Mammary epithelial cell (primary cell): ENCODE results near the gene HOXA3.

ENCODE experiments used
- EZH2 ChIP-seq: IDR thresholded peaks from 2 replicates; pipeline ENCODE4 v1.6.1; 2012; ENCODE audit warnings: low read length, inconsistent platforms, borderline replicate concordance
- TF ChIP-seq, protein P1 (sequence below), 2 donors: IDR thresholded peaks in 1 of 2; conservative IDR thresholded peaks in 1 of 2; 2 replicates each; pipeline ENCODE4 v1.5.1; 2011 to 2012; ENCODE audit warnings: inconsistent platforms in 2 of 2, low read length in 2 of 2, mild to moderate bottlenecking in 2 of 2, control low read depth in 1 of 2, low read depth in 1 of 2; ENCODE audit not compliant: insufficient read depth in 1 of 2; ENCODE audit errors: extremely low read depth in 1 of 2

DNA sequence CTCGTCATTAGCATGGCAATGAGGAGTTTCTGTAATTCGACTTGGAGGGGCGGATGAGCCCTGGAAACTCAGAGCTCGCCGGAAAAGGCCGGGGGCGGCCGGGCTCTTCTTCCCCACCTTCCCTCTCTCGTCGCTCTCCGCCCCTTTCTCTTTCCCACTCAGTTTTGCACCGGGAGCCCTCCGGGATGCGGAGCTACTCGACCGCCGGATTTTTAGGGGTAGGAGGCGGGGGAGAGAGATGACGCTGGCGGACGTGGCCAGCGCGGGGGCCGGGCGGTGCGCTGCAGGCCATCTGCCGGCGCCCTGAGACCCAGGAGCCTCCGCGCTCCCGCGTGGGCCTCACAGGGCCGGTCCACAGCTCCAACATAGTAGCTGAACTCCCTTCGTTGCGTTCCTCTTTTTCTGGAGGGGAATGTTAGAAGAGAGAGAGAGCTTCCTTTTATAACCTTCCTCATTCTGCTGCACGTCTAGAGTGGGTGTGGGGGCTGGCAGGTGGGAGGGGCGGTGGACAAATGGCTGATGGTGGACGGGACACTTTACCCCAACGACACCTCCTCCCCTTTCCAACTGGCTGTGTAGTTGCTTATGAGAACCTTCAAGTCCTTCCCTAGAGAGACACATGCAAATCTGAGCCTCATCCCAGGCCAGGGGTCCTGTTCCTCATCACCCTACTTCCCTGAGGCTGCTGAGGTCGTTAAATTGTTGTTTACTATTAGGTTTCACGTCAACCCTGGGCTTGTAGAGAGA is 55.4 kb downstream of the HOXA3 start:
- TF ChIP-seq, protein P1, sequence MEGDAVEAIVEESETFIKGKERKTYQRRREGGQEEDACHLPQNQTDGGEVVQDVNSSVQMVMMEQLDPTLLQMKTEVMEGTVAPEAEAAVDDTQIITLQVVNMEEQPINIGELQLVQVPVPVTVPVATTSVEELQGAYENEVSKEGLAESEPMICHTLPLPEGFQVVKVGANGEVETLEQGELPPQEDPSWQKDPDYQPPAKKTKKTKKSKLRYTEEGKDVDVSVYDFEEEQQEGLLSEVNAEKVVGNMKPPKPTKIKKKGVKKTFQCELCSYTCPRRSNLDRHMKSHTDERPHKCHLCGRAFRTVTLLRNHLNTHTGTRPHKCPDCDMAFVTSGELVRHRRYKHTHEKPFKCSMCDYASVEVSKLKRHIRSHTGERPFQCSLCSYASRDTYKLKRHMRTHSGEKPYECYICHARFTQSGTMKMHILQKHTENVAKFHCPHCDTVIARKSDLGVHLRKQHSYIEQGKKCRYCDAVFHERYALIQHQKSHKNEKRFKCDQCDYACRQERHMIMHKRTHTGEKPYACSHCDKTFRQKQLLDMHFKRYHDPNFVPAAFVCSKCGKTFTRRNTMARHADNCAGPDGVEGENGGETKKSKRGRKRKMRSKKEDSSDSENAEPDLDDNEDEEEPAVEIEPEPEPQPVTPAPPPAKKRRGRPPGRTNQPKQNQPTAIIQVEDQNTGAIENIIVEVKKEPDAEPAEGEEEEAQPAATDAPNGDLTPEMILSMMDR (conservative IDR thresholded peaks at IDR 0.05 in 1 of 2, IDR thresholded peaks at IDR 0.05 in 1 of 2; ENCODE audit: extremely low read depth in 1 of 2, insufficient read depth in 1 of 2, low read depth in 1 of 2, low read length in 2 of 2) = no peak
- no peak for TF ChIP-seq EZH2
